ENCODE results near the gene SIGLECL1.

SIGLECL1 gene

GRCh38 chr19:51263808-51264207 is 12.9 kb downstream of the SIGLECL1 start:
- no peaks in the 10 kb centered on the region for H3K9me3 Mint-ChIP-seq
- H3K27ac Mint-ChIP-seq, result no peak overlapping the region
- H3K4me1 Mint-ChIP-seq (ENCODE audit: low read depth), result peaks cover 5% of the 10 kb centered on the region
- no peaks in the 10 kb centered on the region for H3K36me3 Mint-ChIP-seq (ENCODE audit: low read depth)
- peaks cover 23% of the 10 kb centered on the region for H3K27me3 Mint-ChIP-seq (ENCODE audit: low read depth)
- H3K4me3 Mint-ChIP-seq, result no peak overlapping the region

GRCh38 chr19:51271067-51271466 is 20.2 kb downstream of the SIGLECL1 start:
- Mint-ChIP-seq H3K4me1 (ENCODE audit: low read depth) (peaks cover 7% of the 10 kb centered on the region), H3K36me3 (ENCODE audit: low read depth) (no peaks in the 10 kb centered on the region), H3K4me3 (no peak overlapping the region), H3K27me3 (ENCODE audit: low read depth) (peaks cover 16% of the 10 kb centered on the region), H3K9me3 (no peaks in the 10 kb centered on the region), H3K27ac (no peak overlapping the region)

- no peaks in the 10 kb centered on the region for H3K9me3 Mint-ChIP-seq
- H3K27ac Mint-ChIP-seq, result no peak overlapping the region
- no peaks in the 10 kb centered on the region for H3K36me3 Mint-ChIP-seq (ENCODE audit: low read depth)
- H3K4me3 Mint-ChIP-seq, result no peak overlapping the region
- H3K4me1 Mint-ChIP-seq (ENCODE audit: low read depth), result peaks cover 7% of the 10 kb centered on the region
- peaks cover 16% of the 10 kb centered on the region for H3K27me3 Mint-ChIP-seq (ENCODE audit: low read depth)
Observed at GRCh38 chr19:51272183-51272810, 21.4 kb downstream of the SIGLECL1 start.

- no peak overlapping the region for H3K27ac Mint-ChIP-seq
- H3K36me3 Mint-ChIP-seq (ENCODE audit: low read depth), result no peaks in the 10 kb centered on the region
- peaks cover 7% of the 10 kb centered on the region for H3K4me1 Mint-ChIP-seq (ENCODE audit: low read depth)
- H3K9me3 Mint-ChIP-seq, result no peaks in the 10 kb centered on the region
- H3K27me3 Mint-ChIP-seq (ENCODE audit: low read depth), result peaks cover 16% of the 10 kb centered on the region
- no peak overlapping the region for H3K4me3 Mint-ChIP-seq
Observed at GRCh38 chr19:51274049-51274770, 23.3 kb downstream of the SIGLECL1 start.

GRCh38 chr19:51277112-51277511 is 26.2 kb downstream of the SIGLECL1 start:
- Mint-ChIP-seq H3K36me3 (ENCODE audit: low read depth) (no peaks in the 10 kb centered on the region), H3K4me3 (no peak overlapping the region), H3K27ac (no peak overlapping the region), H3K9me3 (no peaks in the 10 kb centered on the region), H3K4me1 (ENCODE audit: low read depth) (peaks cover 4% of the 10 kb centered on the region), H3K27me3 (ENCODE audit: low read depth) (peaks cover 10% of the 10 kb centered on the region)

GRCh38 chr19:51282335-51282734 is 31.5 kb downstream of the SIGLECL1 start:
- Mint-ChIP-seq H3K9me3 (no peaks in the 10 kb centered on the region), H3K27ac (no peak overlapping the region), H3K27me3 (ENCODE audit: low read depth) (peaks cover 6% of the 10 kb centered on the region), H3K36me3 (ENCODE audit: low read depth) (no peaks in the 10 kb centered on the region), H3K4me1 (ENCODE audit: low read depth) (no peaks in the 10 kb centered on the region), H3K4me3 (no peak overlapping the region)

GRCh38 chr19:51285682-51286081 is 34.8 kb downstream of the SIGLECL1 start:
- Mint-ChIP-seq H3K4me1 (ENCODE audit: low read depth) (no peaks in the 10 kb centered on the region), H3K36me3 (ENCODE audit: low read depth) (no peaks in the 10 kb centered on the region), H3K9me3 (no peaks in the 10 kb centered on the region), H3K4me3 (no peak overlapping the region), H3K27ac (no peak overlapping the region), H3K27me3 (ENCODE audit: low read depth) (peaks cover 6% of the 10 kb centered on the region)

GRCh38 chr19:51289635-51290034 is 38.8 kb downstream of the SIGLECL1 start:
- H3K4me1 Mint-ChIP-seq (ENCODE audit: low read depth), result no peaks in the 10 kb centered on the region
- no peaks in the 10 kb centered on the region for H3K36me3 Mint-ChIP-seq (ENCODE audit: low read depth)
- H3K27ac Mint-ChIP-seq, result no peak overlapping the region
- H3K9me3 Mint-ChIP-seq, result no peaks in the 10 kb centered on the region
- peaks cover 6% of the 10 kb centered on the region for H3K27me3 Mint-ChIP-seq (ENCODE audit: low read depth)
- H3K4me3 Mint-ChIP-seq, result no peak overlapping the region

- Mint-ChIP-seq H3K36me3 (ENCODE audit: low read depth) (no peaks in the 10 kb centered on the region), H3K4me3 (no peak overlapping the region), H3K27ac (no peak overlapping the region), H3K27me3 (ENCODE audit: low read depth) (no peaks in the 10 kb centered on the region), H3K9me3 (no peaks in the 10 kb centered on the region), H3K4me1 (ENCODE audit: low read depth) (no peaks in the 10 kb centered on the region)
Observed at GRCh38 chr19:51292971-51293370, 42.1 kb downstream of the SIGLECL1 start.

- H3K27me3 Mint-ChIP-seq (ENCODE audit: low read depth), result no peaks in the 10 kb centered on the region
- H3K36me3 Mint-ChIP-seq (ENCODE audit: low read depth), result no peaks in the 10 kb centered on the region
- H3K4me1 Mint-ChIP-seq (ENCODE audit: low read depth), result no peaks in the 10 kb centered on the region
- no peak overlapping the region for H3K27ac Mint-ChIP-seq
- H3K9me3 Mint-ChIP-seq, result no peaks in the 10 kb centered on the region
- H3K4me3 Mint-ChIP-seq, result no peak overlapping the region
Observed at GRCh38 chr19:51293571-51294210, 42.8 kb downstream of the SIGLECL1 start.

- Mint-ChIP-seq H3K4me1 (ENCODE audit: low read depth) (no peaks in the 10 kb centered on the region), H3K36me3 (ENCODE audit: low read depth) (no peaks in the 10 kb centered on the region), H3K27ac (no peak overlapping the region), H3K4me3 (no peak overlapping the region), H3K27me3 (ENCODE audit: low read depth) (no peaks in the 10 kb centered on the region), H3K9me3 (no peaks in the 10 kb centered on the region)
Observed at GRCh38 chr19:51294211-51294976, 43.5 kb downstream of the SIGLECL1 start.

GRCh38 chr19:51294977-51295375 is 44.1 kb downstream of the SIGLECL1 start:
- H3K9me3 Mint-ChIP-seq, result no peaks in the 10 kb centered on the region

GRCh38 chr19:51295382-51296126 is 44.7 kb downstream of the SIGLECL1 start:
- no peaks in the 10 kb centered on the region for H3K4me1 Mint-ChIP-seq (ENCODE audit: low read depth)
- H3K27me3 Mint-ChIP-seq (ENCODE audit: low read depth), result no peaks in the 10 kb centered on the region
- no peak overlapping the region for H3K4me3 Mint-ChIP-seq
- H3K27ac Mint-ChIP-seq, result no peak overlapping the region
- no peaks in the 10 kb centered on the region for H3K9me3 Mint-ChIP-seq
- H3K36me3 Mint-ChIP-seq (ENCODE audit: low read depth), result no peaks in the 10 kb centered on the region

More at GRCh38 chr19:51294977-51295375, 44.1 kb downstream of the SIGLECL1 start:
- Mint-ChIP-seq H3K4me3 (no peak overlapping the region), H3K36me3 (ENCODE audit: low read depth) (no peaks in the 10 kb centered on the region), H3K4me1 (ENCODE audit: low read depth) (no peaks in the 10 kb centered on the region), H3K27me3 (ENCODE audit: low read depth) (no peaks in the 10 kb centered on the region), H3K27ac (no peak overlapping the region)
